ENCODE measurements around the gene ZNF519.
"Not testable (repeated sequence)": the region's sequence is repeated elsewhere in the genome, so short reads cannot be mapped to it uniquely, and the experiment has no call there.

The ZNF519 gene

DNA sequence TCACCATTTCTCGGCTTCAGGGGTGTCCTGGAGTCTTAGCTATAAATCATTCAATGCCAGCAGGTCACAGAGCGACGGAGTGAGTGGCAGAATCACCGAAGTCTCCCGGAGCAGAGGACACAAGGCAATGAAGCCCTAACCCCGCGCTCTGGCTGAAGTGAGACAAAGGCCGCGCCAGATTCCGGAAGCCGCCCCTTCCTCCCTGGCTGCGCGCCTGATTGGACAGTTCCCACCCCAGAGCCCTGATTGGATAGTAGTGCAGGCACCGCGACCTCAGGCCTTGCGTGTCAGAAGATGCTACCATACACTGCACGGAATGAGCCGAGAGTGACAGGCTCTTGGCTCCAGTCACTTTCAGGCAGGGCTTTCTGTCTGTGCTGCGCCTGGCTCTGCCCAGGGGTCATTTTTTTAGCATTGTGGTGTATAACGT, at the start of gene ZNF519:
Gene ZNF519 (minus strand): TSS at position 165 of the 430 bp plus-strand sequence. CDS start 158 bp downstream, at position 7.
- not testable (repeated sequence) for H3K27ac ChIP-seq (ENCODE audit: poor library complexity, severe bottlenecking); H3K4me1 ChIP-seq (ENCODE audit: insufficient read depth, poor library complexity, severe bottlenecking)

GRCh38 chr18:14179306-14179705, 47.1 kb upstream of the ZNF519 start:
- H3K27ac ChIP-seq (ENCODE audit: poor library complexity, severe bottlenecking): no peak overlapping the region
- TF ChIP-seq CTCF (IDR thresholded peaks at IDR 0.05; ENCODE audit: poor library complexity, severe bottlenecking): no peak
- no peaks in the 10 kb centered on the region for H3K4me1 ChIP-seq (ENCODE audit: insufficient read depth, poor library complexity, severe bottlenecking)
- H3K4me3 ChIP-seq (ENCODE audit: severe bottlenecking): no peak overlapping the region
- H3K36me3 ChIP-seq (ENCODE audit: low read depth): no peaks in the 10 kb centered on the region
- H3K27me3 ChIP-seq (ENCODE audit: insufficient read depth, poor library complexity, severe bottlenecking): no peaks in the 10 kb centered on the region
- DNase-seq (ENCODE audit: low spot score): no peak
- no peaks in the 10 kb centered on the region for H3K9me3 ChIP-seq (ENCODE audit: severe bottlenecking)
- ATAC-seq (ENCODE audit: low read depth): peak; percentile 10; the same call in 2 of the 3 replicates

More for the DNA sequence above, at the start of gene ZNF519:
- DNase-seq (ENCODE audit: low spot score): peak; percentile 91
- not testable (repeated sequence) for H3K9me3 ChIP-seq (ENCODE audit: severe bottlenecking); H3K36me3 ChIP-seq (ENCODE audit: low read depth); H3K27me3 ChIP-seq (ENCODE audit: insufficient read depth, poor library complexity, severe bottlenecking)
- peak; percentile 100 for ATAC-seq (ENCODE audit: low read depth)
- H3K4me3 ChIP-seq (ENCODE audit: severe bottlenecking): peak within 1 kb of the TSS; percentile 56

GRCh38 chr18:14178321-14179196, 46.3 kb upstream of the ZNF519 start:
- not testable (repeated sequence) for H3K9me3 ChIP-seq (ENCODE audit: severe bottlenecking); H3K27me3 ChIP-seq (ENCODE audit: insufficient read depth, poor library complexity, severe bottlenecking); H3K4me1 ChIP-seq (ENCODE audit: insufficient read depth, poor library complexity, severe bottlenecking); H3K27ac ChIP-seq (ENCODE audit: poor library complexity, severe bottlenecking); H3K36me3 ChIP-seq (ENCODE audit: low read depth)
- peak; percentile 94 for ATAC-seq (ENCODE audit: low read depth)
- H3K4me3 ChIP-seq (ENCODE audit: severe bottlenecking): peak overlapping the region; percentile 38
- peak; percentile 53 for TF ChIP-seq CTCF (IDR thresholded peaks at IDR 0.05; ENCODE audit: poor library complexity, severe bottlenecking)
- peak; percentile 45 for DNase-seq (ENCODE audit: low spot score)

- not testable (repeated sequence) for H3K27me3 ChIP-seq (ENCODE audit: insufficient read depth, poor library complexity, severe bottlenecking); H3K4me3 ChIP-seq (ENCODE audit: severe bottlenecking); H3K27ac ChIP-seq (ENCODE audit: poor library complexity, severe bottlenecking); H3K9me3 ChIP-seq (ENCODE audit: severe bottlenecking); H3K4me1 ChIP-seq (ENCODE audit: insufficient read depth, poor library complexity, severe bottlenecking); ATAC-seq (ENCODE audit: low read depth); H3K36me3 ChIP-seq (ENCODE audit: low read depth); DNase-seq (ENCODE audit: low spot score)
Measured at GRCh38 chr18:14177540-14178320, 45.5 kb upstream of the ZNF519 start.

DNA sequence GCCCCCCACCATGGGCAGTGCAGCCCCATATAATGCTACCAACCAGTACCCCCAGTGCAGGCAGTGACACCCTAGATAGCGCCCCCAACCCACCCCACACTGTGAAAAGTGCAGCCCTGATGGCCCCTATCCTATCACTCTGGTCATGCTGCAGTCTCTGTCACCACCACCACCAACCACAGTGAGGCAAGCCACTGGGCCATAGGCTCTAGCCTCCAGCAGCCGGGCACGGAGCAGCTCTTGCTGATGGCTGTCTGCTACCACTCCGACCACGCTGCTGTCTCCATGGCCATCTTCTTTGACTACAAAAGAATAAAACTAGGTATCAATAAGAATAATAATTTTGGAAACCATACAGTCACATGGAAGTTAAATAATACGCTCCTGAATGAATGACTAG, 43.2 kb upstream of the ZNF519 start:
- not testable (repeated sequence) for H3K4me3 ChIP-seq (ENCODE audit: severe bottlenecking); H3K27ac ChIP-seq (ENCODE audit: poor library complexity, severe bottlenecking); DNase-seq (ENCODE audit: low spot score); H3K27me3 ChIP-seq (ENCODE audit: insufficient read depth, poor library complexity, severe bottlenecking); H3K9me3 ChIP-seq (ENCODE audit: severe bottlenecking); H3K4me1 ChIP-seq (ENCODE audit: insufficient read depth, poor library complexity, severe bottlenecking); ATAC-seq (ENCODE audit: low read depth); H3K36me3 ChIP-seq (ENCODE audit: low read depth)

DNA sequence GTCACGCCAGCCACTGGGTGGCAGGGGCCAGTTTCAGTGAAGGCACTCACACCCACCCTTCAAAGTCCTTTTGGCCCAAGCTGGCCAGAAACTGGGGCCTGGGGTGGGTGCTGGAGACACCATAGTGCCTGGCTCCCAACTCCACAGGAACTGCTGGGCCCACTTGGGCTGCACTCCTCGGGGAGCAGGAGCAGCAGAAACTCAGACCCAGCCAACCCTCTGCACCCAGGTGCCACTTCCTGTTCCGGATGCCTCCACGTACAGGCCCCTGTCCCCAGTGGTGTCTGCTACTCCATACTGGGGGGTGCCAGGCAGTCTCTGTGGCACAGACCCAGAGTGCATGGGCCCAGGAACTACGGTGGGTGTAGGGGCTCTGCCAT, 42.5 kb upstream of the ZNF519 start:
- no peaks in the 10 kb centered on the region for H3K9me3 ChIP-seq (ENCODE audit: severe bottlenecking)

DNA sequence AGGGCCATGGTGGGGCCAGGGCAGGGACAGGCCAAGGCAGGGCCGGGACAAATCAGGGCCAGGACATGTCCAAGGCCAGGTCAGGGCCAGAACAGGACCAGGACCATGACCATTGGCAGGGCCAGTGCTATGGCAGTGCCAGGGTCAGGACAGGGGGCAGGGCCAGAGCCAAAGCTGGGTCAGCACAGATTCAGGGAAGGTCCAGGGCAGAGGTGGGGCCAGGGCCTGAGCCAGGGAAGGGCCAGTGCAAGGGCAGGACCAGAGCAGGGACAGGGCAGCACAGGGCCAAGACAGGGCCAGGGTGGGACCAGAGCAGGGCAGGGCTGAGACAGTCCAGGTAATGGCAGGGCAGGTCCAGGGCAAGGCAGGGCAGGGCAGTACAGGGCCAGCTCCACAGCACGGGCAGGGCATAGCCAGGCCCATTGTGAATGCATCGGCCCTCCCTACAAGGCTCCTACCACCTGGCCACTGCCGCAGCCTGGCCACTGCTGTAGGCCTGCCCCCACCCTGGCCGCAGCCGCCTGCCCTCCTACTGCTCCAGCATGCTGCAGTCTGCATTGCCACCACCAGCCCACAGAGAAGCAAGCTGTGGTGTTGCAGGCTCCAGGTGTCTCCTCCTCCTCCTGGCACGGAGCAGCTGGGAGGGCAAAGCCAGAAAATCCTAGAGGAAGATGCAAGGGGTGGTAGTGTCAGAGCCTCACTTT, 41.9 kb upstream of the ZNF519 start:
- not testable (repeated sequence) for H3K36me3 ChIP-seq (ENCODE audit: low read depth); DNase-seq (ENCODE audit: low spot score); H3K9me3 ChIP-seq (ENCODE audit: severe bottlenecking); H3K4me3 ChIP-seq (ENCODE audit: severe bottlenecking); ATAC-seq (ENCODE audit: low read depth); H3K27me3 ChIP-seq (ENCODE audit: insufficient read depth, poor library complexity, severe bottlenecking); H3K4me1 ChIP-seq (ENCODE audit: insufficient read depth, poor library complexity, severe bottlenecking); H3K27ac ChIP-seq (ENCODE audit: poor library complexity, severe bottlenecking)

More for the DNA sequence above, 42.5 kb upstream of the ZNF519 start:
- DNase-seq (ENCODE audit: low spot score): peak; percentile 45
- TF ChIP-seq CTCF (IDR thresholded peaks at IDR 0.05; ENCODE audit: poor library complexity, severe bottlenecking): no peak
- no peak overlapping the region for H3K4me3 ChIP-seq (ENCODE audit: severe bottlenecking)
- H3K27me3 ChIP-seq (ENCODE audit: insufficient read depth, poor library complexity, severe bottlenecking): no peaks in the 10 kb centered on the region
- no peak overlapping the region for H3K27ac ChIP-seq (ENCODE audit: poor library complexity, severe bottlenecking)
- ATAC-seq (ENCODE audit: low read depth): no peak
- no peaks in the 10 kb centered on the region for H3K36me3 ChIP-seq (ENCODE audit: low read depth)
- no peaks in the 10 kb centered on the region for H3K4me1 ChIP-seq (ENCODE audit: insufficient read depth, poor library complexity, severe bottlenecking)
